Caco-2 (cell line): ENCODE measurements around the gene ANP32A. TPM values are rescaled to one million over a fixed set of nuclear protein-coding genes. Genes with fewer than 3 reads are reported as not detected.

Experiments
- BruUV-seq: library from RNA; stranded (reverse); fragments of 400-500 nt; replicated peaks from 2 replicates; lab custom pipeline; 2021; lab: Mats Ljungman, UMichigan
- CTCF ChIA-PET: fragments of 300-600 bp; sonication (Branson Sonifier 250); formaldehyde crosslinking; loops from one replicate; lab custom pipeline; 2022; ENCODE audit warnings: antibody characterized with exemption; lab: Charles Lee
- POLR2A ChIA-PET: fragments of 300-600 bp; sonication (Branson Sonifier 250); formaldehyde crosslinking; loops from one replicate; lab custom pipeline; 2022; ENCODE audit warnings: antibody characterized with exemption; lab: Charles Lee
- DNase-seq, 2 experiments: peaks; one replicate each; pipeline versions ENCODE4 v3.0.0 to v3.0.0-alpha.2; 2020 to 2022
- H3K27me3 ChIP-seq: replicated peaks from 2 replicates; pipeline ENCODE4 v1.6.0; 2011; ENCODE audit warnings: low read length; ENCODE audit not compliant: control insufficient read depth, insufficient read depth
- H3K36me3 ChIP-seq: 2 replicates; pipeline ENCODE4 v1.5.1; 2011; ENCODE audit warnings: low read length; ENCODE audit not compliant: control insufficient read depth, insufficient read depth
- H3K4me1 ChIP-seq: fragments of 250-450 bp; sonication (Bioruptor Pico); 2 replicates; pipeline ENCODE4 v1.5.1; 2020; ENCODE audit warnings: mild to moderate bottlenecking
- H3K4me3 ChIP-seq: 2 replicates; pipeline ENCODE4 v1.5.1; 2011; ENCODE audit warnings: low read depth, mild to moderate bottlenecking, control low read depth, low read length
- H3K9me3 ChIP-seq: fragments of 250-450 bp; sonication (Bioruptor Pico); 2 replicates; pipeline ENCODE4 v1.5.1; 2020; ENCODE audit warnings: mild to moderate bottlenecking, moderate library complexity
- H3K27ac Mint-ChIP-seq: one replicate; pipeline ENCODE4 v1.8.0; 2022; ENCODE audit warnings: mixed read lengths; ENCODE audit not compliant: unreplicated experiment
- H3K27me3 Mint-ChIP-seq: one replicate; pipeline ENCODE4 v1.8.0; 2022; ENCODE audit warnings: mixed read lengths; ENCODE audit not compliant: insufficient read depth, unreplicated experiment
- H3K36me3 Mint-ChIP-seq: one replicate; pipeline ENCODE4 v1.8.0; 2022; ENCODE audit warnings: mild to moderate bottlenecking, mixed read lengths; ENCODE audit not compliant: insufficient read depth, unreplicated experiment
- H3K4me1 Mint-ChIP-seq: one replicate; pipeline ENCODE4 v1.8.0; 2022; ENCODE audit warnings: low read depth, mixed read lengths; ENCODE audit not compliant: unreplicated experiment
- H3K4me3 Mint-ChIP-seq: one replicate; pipeline ENCODE4 v1.8.0; 2022; ENCODE audit warnings: mild to moderate bottlenecking, moderate library complexity, mixed read lengths; ENCODE audit not compliant: unreplicated experiment
- H3K9me3 Mint-ChIP-seq: one replicate; pipeline ENCODE4 v1.8.0; 2022; ENCODE audit warnings: mixed read lengths; ENCODE audit not compliant: unreplicated experiment
- CTCF ChIP-seq, 2 experiments: fragments of 200-600 bp in 1 of 2; IDR thresholded peaks; 1 replicate in 1 of 2; 2 replicates in 1 of 2; pipeline versions ENCODE4 v1.5.1 to v1.8.0; 2011 to 2022; ENCODE audit warnings: antibody characterized with exemption in 1 of 2, control low read depth in 1 of 2, inconsistent platforms in 1 of 2, low read depth in 1 of 2, low read length in 1 of 2, mild to moderate bottlenecking in 1 of 2, moderate library complexity in 1 of 2; ENCODE audit not compliant: insufficient read depth in 1 of 2, severe bottlenecking in 1 of 2, unreplicated experiment in 1 of 2
- intact Hi-C: fragments of 100-400 bp; cut with micrococcal nuclease; formaldehyde crosslinking; loops from one replicate; pipeline ENCODE4 v1.10.0; 2022; ENCODE audit not compliant: unreplicated experiment
- total RNA-seq: library from RNA; stranded (reverse); gene quantifications from 2 replicates; pipeline ENCODE4 v1.2.3, GENCODE V29; 2022

Gene ANP32A
- total RNA-seq, 1 experiment from 2014 or later: 169 TPM

GRCh38 chr15:68796576-68796975 lies 24.1 kb downstream of the ANP32A start:
- ChIA-PET POLR2A (no interaction called here), CTCF (no interaction called here)
- Histone ChIP-seq H3K4me3 (no peak overlapping the region), H3K36me3 (peaks cover 4% of the 10 kb centered on the region), H3K9me3 (no peaks in the 10 kb centered on the region), H3K27me3 (no peaks in the 10 kb centered on the region), H3K4me1 (peaks cover 25% of the 10 kb centered on the region)
- peaks cover 29% of the 10 kb centered on the region for H3K4me1 Mint-ChIP-seq
- TF ChIP-seq CTCF (IDR thresholded peaks at IDR 0.05; ENCODE audit: insufficient read depth in 1 of 2, low read depth in 1 of 2, low read length in 1 of 2, severe bottlenecking in 1 of 2, unreplicated experiment in 1 of 2): no peak
- no peak overlapping the region for H3K4me3 Mint-ChIP-seq
- H3K27me3 Mint-ChIP-seq: no peaks in the 10 kb centered on the region
- DNase-seq: no peak
- BruUV-seq: no TSS peak
- H3K9me3 Mint-ChIP-seq: no peaks in the 10 kb centered on the region
- H3K36me3 Mint-ChIP-seq: peaks cover 36% of the 10 kb centered on the region
- no peak overlapping the region for H3K27ac Mint-ChIP-seq
- intact Hi-C loops: no loop called here

DNA sequence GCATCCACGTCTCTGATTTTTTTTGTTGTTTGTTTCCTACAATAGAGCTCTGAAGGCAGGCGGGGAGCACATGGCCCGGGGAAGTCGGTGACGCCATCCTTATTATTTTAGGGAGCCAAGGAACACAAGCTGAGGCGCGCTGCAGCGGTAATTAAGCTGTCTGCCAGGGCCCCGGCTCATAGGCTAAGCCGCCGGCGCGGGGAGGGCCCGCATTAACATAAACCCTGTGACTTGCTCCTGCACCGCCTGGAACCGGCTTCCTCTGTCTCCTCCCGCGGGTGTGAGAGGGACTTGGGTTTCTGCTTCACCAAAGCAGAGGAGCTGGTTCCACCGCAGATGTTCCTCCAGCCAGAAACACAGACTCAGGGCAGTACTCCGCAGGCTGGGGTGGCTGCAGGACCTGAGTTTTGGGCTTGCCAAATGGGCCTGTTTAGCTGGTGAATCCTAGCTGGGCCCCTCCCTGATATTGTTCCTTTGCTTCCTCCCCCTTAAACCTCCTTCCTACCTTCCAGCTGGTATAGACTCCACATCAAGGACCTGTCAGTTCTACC lies 25.3 kb downstream of the ANP32A start:
- DNase-seq: no peak
- Histone ChIP-seq H3K4me1 (peaks cover 37% of the 10 kb centered on the region), H3K36me3 (peaks cover 4% of the 10 kb centered on the region), H3K9me3 (no peaks in the 10 kb centered on the region), H3K4me3 (no peak overlapping the region), H3K27me3 (no peaks in the 10 kb centered on the region)
- ChIA-PET CTCF (no interaction called here), POLR2A (interaction anchor here (0.9 kb wide), 1 partner anchor 22 kb away, joined by 4 read pairs; no protein-coding TSS in a partner anchor)
- H3K4me3 Mint-ChIP-seq: no peak overlapping the region
- peaks cover 30% of the 10 kb centered on the region for H3K36me3 Mint-ChIP-seq
- no peaks in the 10 kb centered on the region for H3K27me3 Mint-ChIP-seq
- no peak for TF ChIP-seq CTCF (IDR thresholded peaks at IDR 0.05; ENCODE audit: insufficient read depth in 1 of 2, low read depth in 1 of 2, low read length in 1 of 2, severe bottlenecking in 1 of 2, unreplicated experiment in 1 of 2)
- no peak overlapping the region for H3K27ac Mint-ChIP-seq
- no TSS peak for BruUV-seq
- peaks cover 40% of the 10 kb centered on the region for H3K4me1 Mint-ChIP-seq
- intact Hi-C loops: no loop called here
- no peaks in the 10 kb centered on the region for H3K9me3 Mint-ChIP-seq

GRCh38 chr15:68794863-68795262 lies 25.8 kb downstream of the ANP32A start:
- peaks cover 40% of the 10 kb centered on the region for H3K4me1 Mint-ChIP-seq
- no peak overlapping the region for H3K27ac Mint-ChIP-seq
- H3K27me3 ChIP-seq: no peaks in the 10 kb centered on the region
- CTCF ChIA-PET: interaction anchor here (1.1 kb wide), 1 partner anchor 19 kb away, joined by 3 read pairs; no protein-coding TSS in a partner anchor
- intact Hi-C loops: no loop called here
- H3K27me3 Mint-ChIP-seq: no peaks in the 10 kb centered on the region
- peaks cover 4% of the 10 kb centered on the region for H3K36me3 ChIP-seq
- TF ChIP-seq CTCF (IDR thresholded peaks at IDR 0.05; ENCODE audit: insufficient read depth in 1 of 2, low read depth in 1 of 2, low read length in 1 of 2, severe bottlenecking in 1 of 2, unreplicated experiment in 1 of 2): no peak
- DNase-seq: no peak
- H3K4me3 Mint-ChIP-seq: no peak overlapping the region
- no peak overlapping the region for H3K4me3 ChIP-seq
- POLR2A ChIA-PET: interaction anchor here (0.9 kb wide), 1 partner anchor 23 kb away, joined by 4 read pairs; no protein-coding TSS in a partner anchor
- no TSS peak for BruUV-seq
- peaks cover 30% of the 10 kb centered on the region for H3K36me3 Mint-ChIP-seq
- peaks cover 42% of the 10 kb centered on the region for H3K4me1 ChIP-seq
- no peaks in the 10 kb centered on the region for H3K9me3 Mint-ChIP-seq
- H3K9me3 ChIP-seq: no peaks in the 10 kb centered on the region
